Measurements from ENCODE around the gene FOSL1. TPM values are rescaled to one million over a fixed set of nuclear protein-coding genes. Genes with fewer than 3 reads are reported as not detected.
A peak's percentile ranks its signal among the peaks of the same experiment; 100 is the strongest.

The FOSL1 gene
- total RNA-seq, 1 donor from 2014 or later, result 2.2 TPM

GRCh38 chr11:65867284-65868071 lies 32.7 kb downstream of the FOSL1 start:
- Histone ChIP-seq H3K4me1 (peaks cover 24% of the 10 kb centered on the region), H3K9me3 (no peaks in the 10 kb centered on the region), H3K27ac (no peak overlapping the region), H3K4me3 (no peak overlapping the region), H3K27me3 (ENCODE audit: low read depth) (no peaks in the 10 kb centered on the region), H3K36me3 (peaks cover 69% of the 10 kb centered on the region)
- no peak for TF ChIP-seq CTCF (IDR thresholded peaks at IDR 0.05)
- ATAC-seq (no peak), DNase-seq (peak; percentile 45)
- intact Hi-C loops (cut with DNase I), result no loop called here

- ATAC-seq, result no peak
- H3K4me1 ChIP-seq, result peaks cover 26% of the 10 kb centered on the region
- no peak overlapping the region for H3K4me3 ChIP-seq
- H3K27me3 ChIP-seq (ENCODE audit: low read depth), result no peaks in the 10 kb centered on the region
- peak; percentile 45 for DNase-seq
- no peak for TF ChIP-seq CTCF (IDR thresholded peaks at IDR 0.05)
- intact Hi-C loops (cut with DNase I), result no loop called here
- peaks cover 77% of the 10 kb centered on the region for H3K36me3 ChIP-seq
- H3K27ac ChIP-seq, result no peak overlapping the region
- no peaks in the 10 kb centered on the region for H3K9me3 ChIP-seq
These were observed 33.5 kb downstream of the FOSL1 start for GRCh38 chr11:65866509-65867283.

GRCh38 chr11:65865550-65866172 lies 34.5 kb downstream of the FOSL1 start:
- no peak for TF ChIP-seq CTCF (IDR thresholded peaks at IDR 0.05)
- no peak overlapping the region for H3K27ac ChIP-seq
- H3K9me3 ChIP-seq, result no peaks in the 10 kb centered on the region
- ATAC-seq (no peak), DNase-seq (peak; percentile 34)
- peaks cover 80% of the 10 kb centered on the region for H3K36me3 ChIP-seq
- H3K27me3 ChIP-seq (ENCODE audit: low read depth), result no peaks in the 10 kb centered on the region
- no peak overlapping the region for H3K4me3 ChIP-seq
- H3K4me1 ChIP-seq, result peaks cover 23% of the 10 kb centered on the region
- intact Hi-C loops (cut with DNase I), result no loop called here

GRCh38 chr11:65864706-65865471 lies 35.3 kb downstream of the FOSL1 start:
- intact Hi-C loops (cut with DNase I), result no loop called here
- H3K27ac ChIP-seq, result no peak overlapping the region
- DNase-seq, result peak; percentile 34
- no peaks in the 10 kb centered on the region for H3K27me3 ChIP-seq (ENCODE audit: low read depth)
- ATAC-seq, result no peak
- no peaks in the 10 kb centered on the region for H3K9me3 ChIP-seq
- peaks cover 79% of the 10 kb centered on the region for H3K36me3 ChIP-seq
- TF ChIP-seq CTCF (IDR thresholded peaks at IDR 0.05), result no peak
- H3K4me1 ChIP-seq, result peaks cover 22% of the 10 kb centered on the region
- no peak overlapping the region for H3K4me3 ChIP-seq

Data from lower lobe of right lung (tissue), 2 donors.